Activated CD8-positive, alpha-beta memory T cell treated with anti-CD3 and anti-CD28 coated beads for 48 hours (primary cell): ENCODE data around the gene BHLHA15.

ENCODE experiments used
- DNase-seq, 3 experiments: peaks; one replicate each; pipeline ENCODE4 v3.0.0-alpha.2; 2020; ENCODE audit warnings: low read depth in 2 of 3, low spot score in 2 of 3

The BHLHA15 gene

GRCh38 chr7:98186452-98187137, 24.6 kb upstream of the BHLHA15 start:
- no peak for DNase-seq

GRCh38 chr7:98187138-98187502, 24.1 kb upstream of the BHLHA15 start:
- no peak for DNase-seq

DNA sequence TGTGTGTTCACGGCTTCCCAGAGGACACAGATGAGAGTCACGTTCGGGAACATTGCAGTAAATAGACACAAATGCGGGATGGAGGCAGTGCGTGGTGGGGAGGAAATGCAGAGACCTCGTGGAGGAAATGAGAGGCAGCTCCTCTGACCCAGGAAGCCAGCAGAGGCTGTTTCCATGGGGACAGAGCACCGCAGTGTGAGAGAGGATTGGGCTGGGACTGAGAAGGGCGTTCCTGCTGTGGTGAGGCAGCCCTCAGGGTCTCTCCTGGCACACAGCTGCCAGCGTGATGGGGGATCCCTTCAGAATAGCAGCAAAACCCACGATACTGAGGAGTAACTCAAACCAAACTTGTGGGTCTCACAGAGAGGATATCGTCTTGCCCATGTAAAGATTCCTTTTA, 21.7 kb upstream of the BHLHA15 start:
- no peak for DNase-seq

DNA sequence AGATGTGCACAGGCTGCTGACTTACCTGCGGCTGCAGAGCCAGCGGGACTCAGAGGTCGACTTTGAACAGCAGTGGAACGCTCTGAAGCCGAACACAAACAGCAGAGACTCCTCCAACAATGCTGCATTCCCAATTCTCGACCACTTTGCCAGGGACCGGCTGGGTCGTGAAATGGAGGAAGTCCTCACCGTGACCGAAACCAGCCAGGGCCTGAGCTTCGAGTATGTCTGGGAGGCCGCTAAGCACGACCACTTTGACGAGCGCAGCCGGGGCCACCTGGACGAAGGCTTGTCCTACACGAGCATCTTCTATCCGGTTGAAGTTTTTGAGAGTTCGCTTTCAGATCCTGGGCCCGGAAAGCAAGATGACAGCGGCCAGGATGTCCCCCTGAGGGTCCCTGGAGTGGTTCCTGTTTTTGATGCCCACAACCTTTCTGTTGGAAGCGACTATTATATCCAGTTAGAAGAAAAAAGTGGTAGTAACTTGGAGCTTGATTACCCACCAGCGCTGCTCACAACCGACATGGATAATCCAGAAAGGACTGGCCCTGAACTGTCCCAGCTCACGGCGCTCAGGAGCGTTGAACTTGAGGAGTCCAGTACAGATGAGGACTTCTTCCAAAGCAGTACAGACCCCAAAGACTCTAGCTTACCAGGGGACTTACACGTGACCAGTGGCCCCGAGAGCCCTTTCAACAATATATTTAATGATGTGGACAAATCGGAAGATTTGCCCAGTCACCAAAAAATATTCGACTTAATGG, 19.4 kb upstream of the BHLHA15 start:
- DNase-seq: no peak

GRCh38 chr7:98192781-98193457, 18.3 kb upstream of the BHLHA15 start:
- DNase-seq: no peak

DNA sequence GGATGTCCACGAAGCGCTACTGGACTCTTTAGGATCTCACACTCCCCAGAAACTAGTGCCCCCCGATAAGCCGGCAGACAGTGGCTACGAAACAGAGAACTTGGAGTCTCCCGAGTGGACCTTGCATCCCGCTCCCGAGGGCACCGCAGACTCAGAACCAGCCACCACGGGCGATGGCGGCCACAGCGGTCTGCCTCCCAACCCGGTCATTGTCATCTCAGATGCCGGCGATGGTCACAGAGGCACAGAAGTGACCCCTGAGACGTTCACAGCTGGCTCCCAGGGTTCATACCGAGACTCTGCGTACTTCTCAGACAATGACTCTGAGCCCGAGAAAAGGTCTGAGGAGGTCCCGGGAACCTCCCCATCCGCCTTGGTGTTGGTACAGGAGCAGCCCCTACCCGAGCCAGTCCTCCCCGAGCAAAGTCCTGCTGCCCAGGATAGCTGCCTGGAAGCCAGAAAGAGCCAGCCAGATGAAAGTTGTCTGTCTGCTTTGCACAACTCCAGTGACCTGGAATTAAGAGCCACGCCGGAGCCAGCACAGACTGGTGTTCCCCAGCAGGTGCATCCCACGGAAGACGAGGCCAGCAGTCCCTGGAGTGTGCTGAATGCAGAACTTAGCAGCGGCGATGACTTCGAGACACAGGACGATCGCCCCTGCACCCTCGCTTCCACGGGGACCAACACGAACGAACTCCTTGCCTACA, 17.6 kb upstream of the BHLHA15 start:
- no peak for DNase-seq

- no peak for DNase-seq
Observed at GRCh38 chr7:98194186-98194585, 17.1 kb upstream of the BHLHA15 start.

- DNase-seq: no peak
Observed at GRCh38 chr7:98194672-98195457, 16.4 kb upstream of the BHLHA15 start.

DNA sequence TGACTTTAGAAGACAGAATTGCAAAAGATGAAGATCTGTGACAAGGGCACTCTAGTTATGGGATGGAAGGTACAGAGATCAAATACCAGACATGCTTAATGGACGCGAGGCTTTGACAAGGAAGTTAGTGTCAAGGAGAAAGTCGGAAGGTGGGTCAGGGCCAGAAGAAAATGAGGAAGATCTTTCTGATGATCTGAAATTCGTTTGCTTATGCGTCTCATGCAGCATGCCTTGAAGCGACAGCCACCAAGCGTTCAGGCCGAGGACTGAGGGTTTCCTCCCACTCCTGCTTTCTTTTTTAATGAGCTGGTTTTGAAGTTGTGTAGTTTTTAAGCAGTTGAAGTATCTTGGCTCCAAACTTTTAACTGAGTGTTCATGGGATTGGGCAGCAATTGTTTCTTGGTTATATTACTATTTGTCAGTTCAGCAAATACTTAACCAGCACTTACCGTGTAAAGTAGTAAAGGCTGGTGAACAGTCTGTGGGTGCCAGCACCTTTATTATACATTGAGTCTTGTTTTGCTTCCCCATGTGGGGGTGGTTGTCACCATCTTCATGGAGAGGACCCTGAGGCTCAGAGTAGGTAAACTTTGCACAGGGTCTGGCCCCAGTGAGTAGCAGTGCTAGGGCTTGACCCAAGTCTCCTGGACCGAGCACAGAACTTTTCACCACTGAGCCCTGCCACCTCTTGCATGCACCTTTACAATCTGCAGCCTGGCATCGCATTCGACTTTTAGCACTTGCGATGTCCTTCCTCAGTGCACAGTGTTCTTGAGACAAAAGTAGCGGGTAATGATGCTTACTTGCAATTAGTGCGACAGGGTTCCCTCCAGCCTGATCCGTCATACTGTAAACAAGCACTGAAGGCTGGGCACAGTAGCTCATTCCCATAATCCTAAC, 14.3 kb upstream of the BHLHA15 start:
- no peak for DNase-seq

- no peak for DNase-seq
Observed at GRCh38 chr7:98199131-98199530, 12.1 kb upstream of the BHLHA15 start.

DNA sequence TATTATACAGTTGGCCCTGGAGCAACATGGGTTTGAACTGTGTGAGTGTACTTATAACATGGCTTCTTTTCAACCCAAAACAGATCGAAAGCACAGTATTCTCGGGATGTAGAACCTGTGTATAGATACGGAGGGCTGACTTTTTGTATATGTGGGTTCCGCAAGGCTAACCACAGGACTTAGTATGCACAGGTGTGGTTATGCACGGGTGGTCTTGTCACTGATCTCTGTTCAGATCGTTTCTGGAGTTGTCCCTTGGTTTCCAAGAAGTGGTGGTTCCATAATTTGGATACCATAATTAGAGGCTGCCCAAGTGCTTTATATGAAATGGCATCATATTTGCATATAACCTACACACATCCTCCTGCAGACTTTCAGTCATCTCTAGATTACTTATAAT, 10.9 kb upstream of the BHLHA15 start:
- DNase-seq: no peak

GRCh38 chr7:98202367-98203195, 8.7 kb upstream of the BHLHA15 start:
- peak; percentile 45 to 63 (median 47) for DNase-seq

GRCh38 chr7:98203261-98203963, 7.8 kb upstream of the BHLHA15 start:
- no peak for DNase-seq

DNA sequence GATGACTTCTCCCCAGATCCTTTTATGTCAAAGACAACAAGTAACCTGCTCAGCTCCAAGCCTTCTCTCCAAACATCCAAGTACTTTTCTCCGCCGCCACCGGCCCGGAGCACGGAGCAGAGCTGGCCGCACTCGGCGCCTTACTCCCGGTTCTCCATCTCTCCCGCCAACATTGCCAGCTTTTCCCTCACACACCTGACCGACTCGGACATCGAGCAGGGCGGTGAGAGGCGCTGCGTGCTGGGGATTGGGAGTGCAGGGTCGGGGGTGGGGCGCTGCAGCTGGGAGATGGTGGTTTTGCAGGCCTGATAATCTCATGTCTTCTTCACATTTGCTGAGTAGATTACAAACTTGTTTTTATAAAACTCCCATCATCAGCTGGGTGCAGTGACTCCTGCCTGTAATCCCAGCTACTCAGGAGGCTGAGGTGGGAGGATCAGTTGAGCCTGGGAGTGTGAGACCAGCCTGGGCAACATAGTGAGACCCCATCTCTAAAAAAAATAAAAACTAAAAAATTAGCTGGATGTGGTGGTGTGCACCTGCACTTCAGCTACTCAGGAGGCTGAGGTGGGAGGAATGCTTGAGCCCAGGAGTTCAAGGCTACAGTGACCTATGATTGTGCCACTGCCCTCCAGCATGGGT, 7.2 kb upstream of the BHLHA15 start:
- no peak for DNase-seq

DNA sequence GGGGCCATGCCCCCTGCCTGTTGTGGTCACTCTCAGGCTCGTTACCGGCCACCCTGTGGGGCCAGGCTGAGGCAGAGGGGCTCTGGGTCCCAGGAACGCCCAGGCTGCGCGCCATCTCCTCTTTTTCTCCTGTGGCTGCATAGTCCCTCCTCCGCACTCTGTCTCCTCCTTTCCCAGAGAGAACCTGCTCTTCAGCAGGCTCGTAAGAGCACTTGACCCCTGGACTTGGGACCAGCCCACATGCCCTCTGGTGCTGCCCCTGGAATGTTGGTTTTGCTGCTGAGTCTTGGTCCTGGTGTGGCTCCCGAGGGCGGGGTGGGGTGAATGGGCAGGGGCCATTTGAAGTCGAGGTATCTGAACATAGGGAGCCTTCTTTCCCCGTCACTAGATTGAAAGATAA, 6.6 kb upstream of the BHLHA15 start:
- no peak for DNase-seq

DNA sequence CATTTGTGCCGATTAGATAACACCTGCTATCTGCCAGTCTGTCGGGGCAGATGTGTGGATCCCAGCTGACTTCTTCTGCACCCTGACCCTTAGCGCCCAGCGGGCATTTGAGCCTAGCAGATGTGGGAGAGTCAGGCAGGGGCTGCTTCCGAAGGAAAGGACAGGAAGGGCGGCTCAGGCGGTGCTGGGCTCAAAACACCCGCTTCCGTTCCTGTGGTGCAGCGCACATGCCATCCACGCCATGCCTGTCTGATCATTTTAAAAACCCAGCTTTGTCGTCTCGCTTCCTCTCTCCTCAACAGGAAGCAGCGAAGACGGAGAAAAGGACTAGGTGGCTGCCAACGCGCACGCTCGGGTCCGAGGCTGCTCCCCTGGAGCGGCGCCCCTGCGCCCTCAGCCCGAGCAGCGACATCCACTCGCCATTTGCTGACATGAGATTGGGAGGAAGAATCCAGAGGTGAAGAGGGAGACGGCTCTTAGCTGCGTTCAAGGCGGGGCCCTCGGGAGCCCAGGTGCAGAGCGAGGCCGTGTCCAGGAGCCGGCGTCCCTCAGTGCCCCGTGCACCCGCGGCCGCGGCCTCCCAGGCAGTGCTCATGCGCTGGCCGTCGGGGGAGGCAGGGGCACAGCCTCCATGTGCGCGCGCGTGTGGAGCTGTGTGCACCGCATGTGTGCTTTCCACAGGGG, 5.9 kb upstream of the BHLHA15 start:
- DNase-seq: no peak
